HG02610 (cell line): Measurements from ENCODE around the gene FAM90A1.
A peak's percentile ranks its signal among the peaks of the same experiment; 100 is the strongest.
"Not testable (repeated sequence)": the region's sequence is repeated elsewhere in the genome, so short reads cannot be mapped to it uniquely, and the experiment has no call there.

ENCODE experiments used
- ATAC-seq: cut with Tn5 transposase; IDR thresholded peaks from one replicate; pipeline ENCODE4 v1.9.1; 2021; ENCODE audit warnings: mild to moderate bottlenecking, moderate library complexity; ENCODE audit not compliant: unreplicated experiment

The FAM90A1 gene, protein sequence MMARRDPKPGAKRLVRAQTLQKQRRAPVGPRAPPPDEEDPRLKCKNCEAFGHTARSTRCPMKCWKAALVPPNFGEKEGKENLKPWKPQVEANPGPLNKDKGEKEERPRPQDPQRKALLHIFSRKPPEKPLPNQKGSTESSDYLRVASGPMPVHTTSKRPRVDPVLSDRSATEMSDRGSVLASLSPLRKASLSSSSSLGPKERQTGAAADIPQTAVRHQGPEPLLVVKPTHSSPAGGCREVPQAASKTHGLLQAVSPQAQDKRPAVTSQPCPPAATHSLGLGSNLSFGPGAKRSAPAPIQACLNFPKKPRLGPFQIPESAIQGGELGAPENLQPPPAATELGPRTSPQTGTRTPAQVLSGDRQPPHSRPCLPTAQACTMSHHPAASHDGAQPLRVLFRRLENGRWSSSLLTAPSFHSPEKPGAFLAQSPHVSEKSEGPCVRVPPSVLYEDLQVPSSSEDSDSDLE

DNA sequence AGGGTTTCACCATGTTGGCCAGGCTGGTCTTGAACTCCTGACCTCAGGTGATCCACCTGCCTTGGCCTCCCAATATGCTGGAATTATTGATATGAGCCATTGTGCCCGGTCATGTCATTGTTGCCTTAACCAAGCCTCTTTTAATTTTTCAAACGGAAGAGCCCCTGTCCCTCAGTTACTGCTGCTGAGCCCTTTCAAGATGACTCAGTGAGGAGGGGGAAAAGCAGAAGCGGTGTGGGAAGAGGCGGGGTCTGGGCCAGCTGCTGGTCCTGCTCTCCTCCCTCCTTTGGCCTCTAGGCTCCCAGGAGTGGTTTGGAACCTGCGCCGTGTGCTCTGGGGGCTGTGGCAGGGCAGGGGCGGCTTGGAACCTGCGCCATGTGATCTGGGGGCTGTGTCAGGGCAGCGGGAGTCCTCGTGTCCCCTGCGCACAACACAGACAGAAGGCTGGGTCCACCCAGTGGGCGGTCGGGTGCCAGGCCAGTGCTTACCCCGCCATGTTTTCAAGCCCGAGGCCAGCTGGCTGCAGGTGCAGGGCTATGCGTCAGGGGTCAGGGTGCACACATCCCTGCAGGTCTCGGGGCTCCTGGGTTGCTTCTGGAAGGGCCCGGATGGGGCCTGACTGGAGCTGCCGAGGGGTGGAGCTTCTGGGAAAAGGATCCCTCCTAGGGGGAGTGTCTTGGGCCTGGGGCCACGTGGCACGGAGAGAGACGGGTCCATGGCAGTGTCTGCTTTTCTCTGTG, at the start of gene FAM90A1:
Gene FAM90A1 (minus strand): TSS at position 627 of the 740 bp plus-strand sequence. CDS start 2,786 bp downstream, outside the sequence.
- ATAC-seq, result not testable (repeated sequence)

DNA sequence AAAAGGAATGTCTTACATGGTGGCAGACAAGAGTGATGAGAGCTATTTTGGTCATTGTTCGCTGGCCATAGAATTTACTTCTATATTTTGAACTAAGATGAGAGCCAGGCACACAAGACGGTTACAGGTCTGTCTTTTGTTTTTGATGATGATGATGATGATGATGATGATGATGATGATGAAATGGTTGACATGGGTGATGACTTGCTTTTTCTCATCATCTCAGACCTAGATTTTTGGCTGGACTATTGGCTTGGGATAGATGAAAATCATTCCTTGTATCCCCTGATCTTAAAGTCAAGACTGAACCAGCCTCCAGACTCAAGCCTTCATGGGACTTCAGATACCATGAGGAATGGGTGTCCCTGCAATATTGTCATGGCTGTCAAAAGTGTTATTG, 49.0 kb upstream of the FAM90A1 start:
- not testable (repeated sequence) for ATAC-seq

DNA sequence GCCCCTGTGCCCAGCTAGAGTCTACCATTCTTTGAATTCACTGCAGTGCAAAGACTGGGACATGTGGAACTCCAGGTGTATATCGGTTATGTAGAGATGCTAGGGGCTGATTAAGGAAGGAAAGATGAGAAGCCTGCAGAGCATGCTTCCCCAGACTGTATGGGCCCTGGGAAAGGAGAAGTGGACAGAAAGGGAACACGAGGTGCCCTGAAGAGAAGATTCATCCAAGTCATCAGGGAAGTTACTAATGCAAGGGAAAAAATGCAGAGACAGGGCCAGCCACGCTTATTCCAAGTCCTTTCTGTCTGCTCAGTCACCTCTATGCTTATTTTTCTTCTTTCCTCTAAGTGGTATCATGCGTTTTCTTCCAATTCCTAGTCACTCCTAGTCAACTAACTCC, 39.3 kb upstream of the FAM90A1 start:
- ATAC-seq, result not testable (repeated sequence)

DNA sequence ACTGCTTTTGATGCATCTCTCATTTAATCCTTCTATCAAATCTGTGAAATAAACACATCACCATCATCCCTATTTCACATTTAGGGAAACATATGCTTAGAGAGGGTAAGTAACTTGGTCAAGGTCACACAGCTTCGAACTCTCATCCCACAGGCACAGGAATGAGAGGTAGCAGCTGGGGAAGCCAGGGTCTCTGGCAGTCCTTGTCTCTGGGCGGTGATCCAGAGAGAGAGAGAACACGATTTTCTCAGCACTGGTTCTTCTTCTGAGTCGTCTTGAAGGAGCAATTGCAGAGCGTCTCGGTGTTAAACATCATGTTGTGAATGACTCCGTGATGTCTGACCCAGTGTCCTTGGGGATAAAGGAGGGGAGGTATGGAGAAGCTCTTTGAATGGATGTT, 36.8 kb upstream of the FAM90A1 start:
- ATAC-seq, result not testable (repeated sequence)

DNA sequence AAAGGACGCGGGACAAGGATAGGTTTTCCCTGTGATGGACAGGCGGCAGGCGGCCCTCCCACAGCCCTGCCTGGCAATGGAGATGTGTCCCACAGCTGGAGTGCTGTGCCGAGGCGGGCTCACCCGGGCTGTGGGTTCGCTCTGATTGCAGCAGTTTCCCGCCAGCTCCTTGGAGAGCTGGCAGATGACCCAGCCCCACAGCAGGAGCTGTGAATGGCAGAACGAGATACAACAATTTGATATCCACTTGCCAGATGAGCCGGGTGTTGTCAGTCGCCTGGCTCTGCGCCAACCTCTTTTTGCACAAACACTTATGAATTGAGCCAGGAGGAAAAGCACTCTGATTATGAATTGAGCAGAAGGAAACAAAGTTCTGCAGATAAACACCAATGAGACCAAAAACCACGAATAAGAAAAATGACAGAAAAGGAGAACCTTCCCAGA, 33.7 kb upstream of the FAM90A1 start:
- not testable (repeated sequence) for ATAC-seq

DNA sequence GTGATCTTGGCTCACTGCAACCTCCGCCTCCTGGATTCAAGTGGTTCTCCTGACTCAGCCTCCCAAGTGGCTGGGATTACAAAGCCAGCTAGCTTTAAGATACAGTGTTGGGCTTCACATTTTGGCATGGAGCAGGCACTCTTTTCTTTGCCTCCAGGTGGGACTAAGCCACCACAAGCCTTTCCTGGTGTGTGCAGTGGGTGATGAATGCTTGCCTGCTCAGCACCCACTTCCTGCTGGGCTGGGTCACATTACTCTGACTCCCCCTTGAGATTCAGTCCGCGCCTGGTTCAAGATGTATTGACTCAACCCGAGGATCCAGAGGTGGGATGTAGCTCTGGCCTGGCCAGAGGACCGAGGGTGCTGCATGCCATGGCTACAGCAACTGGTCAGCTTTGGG, 28.9 kb upstream of the FAM90A1 start:
- not testable (repeated sequence) for ATAC-seq

DNA sequence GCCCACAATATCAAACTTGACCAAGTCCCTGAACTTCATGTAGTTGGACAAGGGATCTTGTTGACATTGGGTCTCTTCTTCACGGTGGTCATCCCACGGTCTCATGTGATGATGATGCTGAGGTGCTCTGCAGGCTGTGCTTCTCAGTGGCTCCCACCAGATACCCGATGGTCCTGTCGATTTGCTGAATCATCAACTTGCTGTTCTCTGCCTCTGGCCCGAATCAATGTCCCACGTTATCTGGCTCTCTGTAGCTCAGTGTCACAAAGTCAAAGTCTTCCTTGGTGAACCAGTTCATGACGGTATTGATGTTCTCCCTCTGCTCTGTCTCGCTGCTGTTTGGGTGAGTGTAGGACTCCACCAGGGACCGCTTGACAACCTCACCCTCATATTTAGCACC, 27.3 kb upstream of the FAM90A1 start:
- ATAC-seq, result not testable (repeated sequence)

DNA sequence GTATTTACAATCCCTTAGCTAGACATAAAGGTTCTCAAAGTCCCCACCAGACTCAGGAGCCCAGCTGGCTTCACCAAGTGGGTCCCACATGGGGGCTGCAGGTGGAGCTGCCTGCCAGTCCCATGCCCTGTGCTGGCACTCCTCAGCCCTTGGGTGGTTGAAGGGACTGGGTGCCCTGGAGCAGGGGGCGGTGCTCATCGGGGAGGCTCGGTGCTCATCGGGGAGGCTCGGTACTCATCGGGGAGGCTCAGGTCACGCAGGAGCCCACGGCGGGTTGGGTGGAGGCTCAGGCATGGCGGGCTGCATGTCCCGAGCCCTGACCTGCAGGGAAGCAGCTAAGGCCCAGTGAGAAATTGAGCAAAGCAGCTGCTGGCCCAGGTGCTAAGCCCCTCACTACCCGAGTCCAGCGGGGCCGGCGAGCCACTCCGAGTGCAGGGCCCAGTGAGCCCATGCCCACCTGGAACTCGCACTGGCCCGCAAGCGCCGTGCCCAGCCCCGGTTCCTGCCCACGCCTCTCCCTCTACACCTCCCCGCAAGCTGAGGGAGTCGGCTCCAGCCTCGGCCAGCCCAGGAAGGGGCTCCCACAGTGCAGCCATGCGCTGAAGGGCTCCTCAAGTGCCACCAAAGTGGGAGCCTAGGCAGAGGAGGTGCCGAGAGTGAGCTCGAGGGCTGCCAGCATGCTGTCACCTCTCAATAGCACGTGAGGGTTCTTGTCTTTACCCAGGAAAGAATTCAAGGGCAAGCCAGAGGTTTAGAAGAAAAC, 24.8 kb upstream of the FAM90A1 start:
- ATAC-seq, result not testable (repeated sequence)

DNA sequence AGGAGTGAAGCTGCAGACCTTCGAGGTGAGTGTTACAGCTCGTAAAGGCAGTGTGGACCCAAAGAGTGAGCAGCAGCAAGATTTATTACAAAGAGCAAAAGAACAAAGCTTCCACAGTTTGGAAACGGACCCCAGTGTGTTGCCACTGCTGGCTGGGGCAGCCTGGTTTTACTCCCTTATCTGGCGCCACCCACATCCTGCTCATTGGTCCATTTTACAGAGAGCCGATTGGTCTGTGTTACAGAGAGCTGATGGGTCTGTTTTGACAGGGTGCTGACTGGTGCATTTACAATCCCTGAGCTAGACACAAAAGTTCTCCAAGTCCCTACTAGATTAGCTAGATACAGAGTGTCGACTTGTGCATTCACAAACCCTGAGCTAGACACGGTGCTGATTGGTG, 24.2 kb upstream of the FAM90A1 start:
- ATAC-seq, result not testable (repeated sequence)

DNA sequence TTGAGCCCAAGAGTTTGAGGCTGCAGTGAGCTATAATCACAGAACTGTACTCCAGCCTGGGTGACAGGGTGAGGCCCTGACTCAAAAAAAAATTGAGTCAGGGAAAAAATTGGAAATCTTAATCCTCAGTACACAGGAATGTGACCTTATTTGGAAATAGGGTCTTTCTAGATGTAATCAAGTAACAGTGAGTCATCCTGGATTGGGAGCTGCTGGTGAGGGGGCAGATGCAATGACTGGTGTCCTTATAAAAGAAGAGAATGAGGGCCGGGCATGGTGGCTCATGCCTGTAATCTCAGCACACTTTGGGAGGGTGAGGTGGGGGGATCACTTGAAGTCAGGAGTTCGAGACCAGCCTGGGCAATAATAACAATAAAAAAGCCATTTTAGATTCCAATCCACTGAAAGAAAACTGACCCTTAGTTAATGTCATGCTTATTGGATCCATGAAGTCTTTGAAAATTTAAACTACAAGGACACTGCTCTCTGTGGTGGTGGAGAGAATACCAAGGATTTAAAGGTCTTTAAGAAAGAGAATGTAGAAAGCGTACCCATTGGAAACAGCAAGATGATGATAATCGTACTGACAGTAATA, 19.6 kb upstream of the FAM90A1 start:
- ATAC-seq, result not testable (repeated sequence)

DNA sequence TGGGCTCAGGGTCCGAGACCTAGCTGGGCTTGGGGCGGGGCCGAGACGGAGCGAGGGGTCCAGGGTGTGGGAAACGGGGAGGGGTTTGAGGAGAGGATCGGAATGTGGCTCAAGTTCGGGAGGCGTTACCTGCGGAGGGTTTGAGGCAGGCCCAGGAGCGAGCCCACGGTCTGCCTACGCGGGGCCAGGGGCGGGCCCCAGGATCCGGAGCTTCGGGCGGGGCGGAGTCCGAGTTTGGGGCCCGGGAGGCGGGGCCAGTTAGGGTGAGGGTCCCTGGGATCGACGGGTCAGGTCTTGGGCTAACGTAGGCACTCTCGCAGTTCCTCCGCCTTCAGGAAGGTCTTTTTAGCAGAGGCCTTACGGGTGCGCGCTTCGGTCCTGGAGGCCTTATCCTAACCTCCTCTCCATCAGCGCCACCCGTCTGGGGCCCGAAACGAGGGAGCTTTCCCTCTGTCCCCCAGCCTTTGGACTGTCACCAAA, 16.3 kb upstream of the FAM90A1 start:
- peak; percentile 32 for ATAC-seq

DNA sequence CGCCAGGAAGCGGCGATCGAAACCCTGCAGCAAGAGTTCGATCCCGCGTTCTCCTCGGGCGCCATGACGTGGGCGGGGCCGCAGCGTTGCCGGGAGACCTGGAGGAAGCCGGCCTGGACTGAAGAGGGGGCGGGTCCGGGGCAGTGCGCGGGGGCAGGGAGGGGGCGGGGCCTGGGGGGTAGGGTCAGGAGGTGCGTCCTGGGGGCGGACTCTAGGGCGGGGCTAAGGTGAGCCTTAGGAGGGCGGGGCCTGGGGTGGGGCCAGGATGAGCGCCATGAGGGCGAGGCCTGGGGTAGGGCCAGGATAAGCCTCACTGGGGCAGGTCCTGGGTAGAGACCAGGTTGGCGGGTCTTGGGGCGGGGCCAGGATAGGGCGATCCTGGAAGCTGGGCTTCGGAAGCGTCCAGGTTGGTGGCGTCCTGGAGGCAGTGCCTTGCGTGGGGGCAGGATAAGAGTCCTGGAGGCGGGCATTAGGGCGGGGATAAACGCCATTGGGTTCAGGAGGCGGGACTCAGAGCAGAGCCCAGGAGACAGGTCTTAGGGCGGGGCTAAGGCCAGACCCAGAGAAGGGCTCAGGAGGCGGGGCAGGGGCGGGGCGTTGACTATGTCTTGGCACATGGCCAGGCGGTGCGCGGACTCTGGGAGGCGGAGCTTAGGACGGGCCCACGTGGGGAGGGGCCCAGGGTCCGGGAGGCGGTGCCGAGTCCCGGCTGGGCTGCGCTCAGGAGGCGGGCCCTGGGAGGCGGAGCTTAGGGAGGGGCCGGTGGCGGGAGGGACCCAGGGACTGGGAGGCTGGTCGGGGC, 15.7 kb upstream of the FAM90A1 start:
- peak; percentile 80 for ATAC-seq

DNA sequence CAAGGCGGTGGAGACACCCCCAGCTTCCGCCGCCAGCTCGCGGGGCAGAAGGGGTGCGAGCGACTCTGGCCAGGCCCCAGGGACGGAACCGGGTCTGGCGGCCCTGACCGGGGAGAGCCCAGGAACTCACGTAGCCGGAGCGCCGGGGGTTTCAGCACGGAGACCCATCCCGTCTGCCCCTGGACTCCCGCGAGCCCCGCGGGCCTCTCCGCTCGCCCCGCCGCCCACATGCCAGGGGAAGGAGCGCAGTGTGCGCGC, 15.1 kb upstream of the FAM90A1 start:
- ATAC-seq, result not testable (repeated sequence)

DNA sequence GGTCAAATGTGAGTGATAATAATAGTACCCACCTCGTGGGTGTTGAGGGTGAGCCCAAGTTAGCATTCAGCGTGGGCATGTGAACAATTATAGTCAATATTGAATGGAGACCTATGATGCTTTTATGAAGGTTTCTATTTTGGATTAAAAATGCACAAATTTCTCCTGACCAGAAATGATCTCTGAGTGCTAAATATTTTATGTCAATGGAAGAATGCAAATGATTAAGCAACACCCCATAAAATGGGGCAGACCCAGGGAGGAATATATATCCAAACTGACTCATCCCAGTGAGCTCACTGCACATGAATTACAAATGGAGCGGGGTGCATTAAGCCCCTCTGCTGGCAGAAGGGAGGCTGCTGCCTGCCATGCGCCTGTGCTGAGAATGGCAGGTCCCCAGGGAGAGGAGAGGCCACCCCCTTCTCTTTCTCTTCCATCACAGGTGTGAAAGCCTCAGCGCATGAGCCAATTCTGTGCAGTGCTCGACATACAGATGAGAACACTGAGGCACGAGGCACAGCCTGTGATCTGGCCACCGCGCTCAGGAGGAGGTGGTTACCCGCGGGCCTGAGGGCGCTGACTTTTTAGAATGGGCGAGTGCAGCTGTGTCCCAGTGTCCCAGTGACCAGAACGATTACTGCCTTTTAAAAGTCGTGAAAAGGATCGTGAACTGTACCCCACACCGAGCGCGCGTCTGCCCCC, 14.7 kb upstream of the FAM90A1 start:
- not testable (repeated sequence) for ATAC-seq

DNA sequence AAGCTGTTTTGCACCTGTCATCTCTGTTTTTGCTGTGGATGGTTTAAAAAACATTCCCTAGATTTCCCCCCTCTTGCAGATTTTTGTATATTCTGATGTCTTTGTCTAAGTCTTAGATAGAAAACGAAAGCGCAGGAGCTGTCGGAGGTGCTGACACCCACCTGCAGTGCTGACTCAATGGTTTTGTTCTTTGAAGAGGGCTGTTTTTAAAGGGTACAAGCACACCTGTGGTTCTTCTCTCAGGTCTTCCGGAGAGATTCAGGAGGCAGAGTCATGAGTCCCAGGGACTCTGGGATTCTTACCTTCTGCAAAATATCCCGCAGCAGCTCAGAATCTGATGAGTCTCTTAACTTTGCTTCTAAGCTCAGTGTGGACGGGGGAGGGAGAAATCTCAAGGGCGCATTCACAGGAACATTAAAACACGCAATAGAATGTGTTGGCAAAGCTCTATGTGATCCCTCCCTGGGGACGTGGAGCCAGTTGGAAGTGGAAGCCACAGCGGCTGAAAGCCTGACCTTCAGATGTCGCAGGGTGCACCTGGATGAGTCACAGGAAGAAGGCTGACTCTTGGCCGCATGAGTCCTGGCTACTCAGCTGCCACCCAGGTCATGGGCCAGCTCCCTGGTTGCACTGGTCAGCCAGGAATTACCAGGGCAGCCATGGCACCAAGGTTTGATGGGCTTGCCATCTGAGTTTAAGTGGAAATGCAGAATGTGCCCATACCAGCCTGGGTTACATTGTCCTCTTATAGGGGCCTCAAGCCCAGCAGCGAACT, 13.1 kb upstream of the FAM90A1 start:
- not testable (repeated sequence) for ATAC-seq

DNA sequence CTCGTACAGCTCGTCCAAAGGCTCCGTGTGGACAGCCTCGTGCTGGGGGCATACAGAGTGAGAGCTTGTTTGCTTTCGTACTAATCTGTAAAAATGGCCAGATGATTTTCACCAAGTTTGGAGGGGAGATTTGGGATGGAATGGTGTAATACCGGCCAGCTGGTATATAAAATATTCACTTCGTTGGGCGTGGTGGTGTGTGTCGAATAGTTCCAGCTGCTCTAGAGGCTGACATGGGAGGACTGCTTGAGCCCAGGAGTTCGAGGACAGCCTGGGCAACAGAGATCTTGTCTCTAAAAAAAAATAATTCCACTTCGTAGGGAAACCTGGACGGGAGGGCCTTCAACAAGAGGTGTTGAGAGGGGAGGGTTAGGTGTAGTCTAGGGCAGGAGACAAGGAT, 9.6 kb upstream of the FAM90A1 start:
- not testable (repeated sequence) for ATAC-seq

DNA sequence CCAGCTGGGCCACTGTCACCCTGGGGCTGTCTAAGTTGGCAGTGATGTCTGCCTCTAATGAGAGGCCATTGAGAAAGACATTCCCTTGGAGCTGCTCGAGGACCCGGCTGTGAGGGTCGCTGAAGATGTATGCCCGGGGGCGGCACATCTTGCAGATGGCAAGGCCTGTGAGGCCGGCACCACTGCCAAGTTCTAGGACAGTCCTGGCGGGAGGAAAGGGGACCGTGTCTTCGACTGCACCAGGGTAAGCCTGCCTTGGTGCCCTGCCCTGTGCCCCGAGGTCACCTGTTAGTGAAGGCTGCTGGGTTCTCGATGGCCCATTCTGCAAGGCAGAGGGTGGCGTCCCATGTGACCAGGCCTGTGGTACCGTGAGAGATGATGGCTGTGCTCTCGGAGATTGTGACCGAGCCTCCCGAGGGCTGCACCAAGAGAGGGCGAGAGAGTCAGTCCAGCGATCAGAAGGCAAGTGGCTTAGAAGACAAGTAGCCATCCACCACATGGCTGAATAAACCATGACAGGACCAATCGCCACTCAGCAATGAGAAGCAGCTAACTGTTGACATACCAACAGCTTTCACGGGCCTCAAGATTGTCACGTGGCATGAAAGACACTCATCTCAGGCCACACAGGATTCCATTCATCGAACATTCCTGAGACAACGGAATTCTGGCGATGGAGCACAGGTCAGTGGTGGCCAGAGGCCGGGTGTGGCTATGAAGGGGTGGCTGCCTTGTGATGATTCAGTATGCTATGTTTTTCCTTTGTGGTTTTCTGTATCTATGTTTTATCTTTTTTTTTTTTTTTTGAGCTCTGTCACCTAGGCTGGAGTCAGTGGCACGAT, 8.1 kb upstream of the FAM90A1 start:
- ATAC-seq, result not testable (repeated sequence)

DNA sequence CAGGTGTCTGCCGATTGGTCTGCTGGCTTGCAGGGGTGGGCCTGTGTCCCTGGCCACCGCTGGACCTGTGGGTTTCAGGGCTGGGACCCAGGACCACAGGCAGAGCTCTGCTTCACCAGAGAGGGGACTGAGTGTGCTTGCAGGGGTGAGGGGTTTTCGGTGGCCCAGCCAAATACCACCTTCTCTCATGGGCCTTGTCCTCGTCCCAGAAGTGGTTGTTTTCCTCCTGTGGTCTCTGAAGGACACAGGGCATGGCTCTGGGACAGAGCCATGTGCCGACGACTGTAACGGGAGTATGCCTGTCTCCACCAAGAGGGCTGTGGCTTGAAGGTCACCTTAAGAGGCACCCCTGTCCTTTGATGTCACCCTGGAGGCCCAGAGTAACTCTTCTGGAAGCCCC, 7.3 kb upstream of the FAM90A1 start:
- ATAC-seq, result not testable (repeated sequence)
